Measurements from ENCODE around the gene ZFAND3.

The ZFAND3 gene

GRCh38 chr6:37812841-37813240 lies 6.7 kb upstream of the ZFAND3 start:
- H3K27me3 ChIP-seq (replicated peaks; ENCODE audit: control insufficient read depth, insufficient read depth, low read length, poor library complexity, severe bottlenecking) = no peaks in the 10 kb centered on the region
- no peak overlapping the region for H3K4me3 ChIP-seq (ENCODE audit: insufficient read depth, low read depth, low read length, poor library complexity, severe bottlenecking)
- no peak for DNase-seq
- no peaks in the 10 kb centered on the region for H3K9me3 ChIP-seq (ENCODE audit: control insufficient read depth, low read length)
- no peaks in the 10 kb centered on the region for H3K4me1 ChIP-seq (ENCODE audit: control insufficient read depth, insufficient read depth, low read length, poor library complexity, severe bottlenecking)
- H3K36me3 ChIP-seq (ENCODE audit: control insufficient read depth, insufficient read depth, low read length) = no peaks in the 10 kb centered on the region
- H3K27ac ChIP-seq (ENCODE audit: insufficient read depth, low read length, poor library complexity, severe bottlenecking) = no peak overlapping the region

- Histone ChIP-seq H3K9me3 (ENCODE audit: control insufficient read depth, low read length) (no peaks in the 10 kb centered on the region), H3K27me3 (replicated peaks; ENCODE audit: control insufficient read depth, insufficient read depth, low read length, poor library complexity, severe bottlenecking) (no peaks in the 10 kb centered on the region), H3K4me1 (ENCODE audit: control insufficient read depth, insufficient read depth, low read length, poor library complexity, severe bottlenecking) (peaks cover 6% of the 10 kb centered on the region), H3K36me3 (ENCODE audit: control insufficient read depth, insufficient read depth, low read length) (no peaks in the 10 kb centered on the region), H3K4me3 (ENCODE audit: insufficient read depth, low read depth, low read length, poor library complexity, severe bottlenecking) (no peak overlapping the region), H3K27ac (ENCODE audit: insufficient read depth, low read length, poor library complexity, severe bottlenecking) (no peak overlapping the region)
- no peak for DNase-seq
Measured at GRCh38 chr6:37814374-37814773, 5.2 kb upstream of the ZFAND3 start.

- no peaks in the 10 kb centered on the region for H3K27me3 ChIP-seq (replicated peaks; ENCODE audit: control insufficient read depth, insufficient read depth, low read length, poor library complexity, severe bottlenecking)
- H3K9me3 ChIP-seq (ENCODE audit: control insufficient read depth, low read length) = no peaks in the 10 kb centered on the region
- DNase-seq = no peak
- H3K27ac ChIP-seq (ENCODE audit: insufficient read depth, low read length, poor library complexity, severe bottlenecking) = no peak overlapping the region
- peaks cover 16% of the 10 kb centered on the region for H3K4me1 ChIP-seq (ENCODE audit: control insufficient read depth, insufficient read depth, low read length, poor library complexity, severe bottlenecking)
- no peak overlapping the region for H3K4me3 ChIP-seq (ENCODE audit: insufficient read depth, low read depth, low read length, poor library complexity, severe bottlenecking)
- H3K36me3 ChIP-seq (ENCODE audit: control insufficient read depth, insufficient read depth, low read length) = no peaks in the 10 kb centered on the region
Measured at GRCh38 chr6:37816599-37817375, 2.7 kb upstream of the ZFAND3 start.

- Histone ChIP-seq H3K36me3 (ENCODE audit: control insufficient read depth, insufficient read depth, low read length) (no peaks in the 10 kb centered on the region), H3K27me3 (replicated peaks; ENCODE audit: control insufficient read depth, insufficient read depth, low read length, poor library complexity, severe bottlenecking) (no peaks in the 10 kb centered on the region), H3K27ac (ENCODE audit: insufficient read depth, low read length, poor library complexity, severe bottlenecking) (peak overlapping the region; percentile 99), H3K9me3 (ENCODE audit: control insufficient read depth, low read length) (no peaks in the 10 kb centered on the region), H3K4me1 (ENCODE audit: control insufficient read depth, insufficient read depth, low read length, poor library complexity, severe bottlenecking) (peaks cover 23% of the 10 kb centered on the region), H3K4me3 (ENCODE audit: insufficient read depth, low read depth, low read length, poor library complexity, severe bottlenecking) (peak overlapping the region; percentile 98)
- DNase-seq = peak; percentile 88 to 93 (median 89)
Measured at GRCh38 chr6:37818536-37819176, 871 bp upstream of the ZFAND3 start.

- H3K4me1 ChIP-seq (ENCODE audit: control insufficient read depth, insufficient read depth, low read length, poor library complexity, severe bottlenecking) = peaks cover 24% of the 10 kb centered on the region
- no peaks in the 10 kb centered on the region for H3K9me3 ChIP-seq (ENCODE audit: control insufficient read depth, low read length)
- H3K36me3 ChIP-seq (ENCODE audit: control insufficient read depth, insufficient read depth, low read length) = no peaks in the 10 kb centered on the region
- peak overlapping the region; percentile 98 for H3K4me3 ChIP-seq (ENCODE audit: insufficient read depth, low read depth, low read length, poor library complexity, severe bottlenecking)
- DNase-seq = peak; percentile 39 to 53 (median 52)
- peak overlapping the region; percentile 99 for H3K27ac ChIP-seq (ENCODE audit: insufficient read depth, low read length, poor library complexity, severe bottlenecking)
- no peaks in the 10 kb centered on the region for H3K27me3 ChIP-seq (replicated peaks; ENCODE audit: control insufficient read depth, insufficient read depth, low read length, poor library complexity, severe bottlenecking)
Measured at GRCh38 chr6:37819802-37820717, 533 bp downstream of the ZFAND3 start.

- peaks cover 24% of the 10 kb centered on the region for H3K4me1 ChIP-seq (ENCODE audit: control insufficient read depth, insufficient read depth, low read length, poor library complexity, severe bottlenecking)
- H3K36me3 ChIP-seq (ENCODE audit: control insufficient read depth, insufficient read depth, low read length) = no peaks in the 10 kb centered on the region
- H3K9me3 ChIP-seq (ENCODE audit: control insufficient read depth, low read length) = no peaks in the 10 kb centered on the region
- peak overlapping the region; percentile 99 for H3K27ac ChIP-seq (ENCODE audit: insufficient read depth, low read length, poor library complexity, severe bottlenecking)
- H3K27me3 ChIP-seq (replicated peaks; ENCODE audit: control insufficient read depth, insufficient read depth, low read length, poor library complexity, severe bottlenecking) = no peaks in the 10 kb centered on the region
- H3K4me3 ChIP-seq (ENCODE audit: insufficient read depth, low read depth, low read length, poor library complexity, severe bottlenecking) = peak overlapping the region; percentile 62
- no peak for DNase-seq
Measured at GRCh38 chr6:37820718-37821079, 1.2 kb downstream of the ZFAND3 start.

- H3K27ac ChIP-seq (ENCODE audit: insufficient read depth, low read length, poor library complexity, severe bottlenecking) = no peak overlapping the region
- no peak overlapping the region for H3K4me3 ChIP-seq (ENCODE audit: insufficient read depth, low read depth, low read length, poor library complexity, severe bottlenecking)
- no peaks in the 10 kb centered on the region for H3K27me3 ChIP-seq (replicated peaks; ENCODE audit: control insufficient read depth, insufficient read depth, low read length, poor library complexity, severe bottlenecking)
- no peaks in the 10 kb centered on the region for H3K36me3 ChIP-seq (ENCODE audit: control insufficient read depth, insufficient read depth, low read length)
- peaks cover 24% of the 10 kb centered on the region for H3K4me1 ChIP-seq (ENCODE audit: control insufficient read depth, insufficient read depth, low read length, poor library complexity, severe bottlenecking)
- no peaks in the 10 kb centered on the region for H3K9me3 ChIP-seq (ENCODE audit: control insufficient read depth, low read length)
- DNase-seq = no peak
Measured at GRCh38 chr6:37821446-37821845, 1.9 kb downstream of the ZFAND3 start.

GRCh38 chr6:37822851-37823682 lies 3.5 kb downstream of the ZFAND3 start:
- H3K27ac ChIP-seq (ENCODE audit: insufficient read depth, low read length, poor library complexity, severe bottlenecking) = no peak overlapping the region
- peak in 1 of 3 donors; percentile 2 for DNase-seq
- no peaks in the 10 kb centered on the region for H3K27me3 ChIP-seq (replicated peaks; ENCODE audit: control insufficient read depth, insufficient read depth, low read length, poor library complexity, severe bottlenecking)
- H3K9me3 ChIP-seq (ENCODE audit: control insufficient read depth, low read length) = no peaks in the 10 kb centered on the region
- no peak overlapping the region for H3K4me3 ChIP-seq (ENCODE audit: insufficient read depth, low read depth, low read length, poor library complexity, severe bottlenecking)
- H3K4me1 ChIP-seq (ENCODE audit: control insufficient read depth, insufficient read depth, low read length, poor library complexity, severe bottlenecking) = peaks cover 24% of the 10 kb centered on the region
- H3K36me3 ChIP-seq (ENCODE audit: control insufficient read depth, insufficient read depth, low read length) = no peaks in the 10 kb centered on the region

- H3K9me3 ChIP-seq (ENCODE audit: control insufficient read depth, low read length) = no peaks in the 10 kb centered on the region
- H3K27me3 ChIP-seq (replicated peaks; ENCODE audit: control insufficient read depth, insufficient read depth, low read length, poor library complexity, severe bottlenecking) = no peaks in the 10 kb centered on the region
- H3K36me3 ChIP-seq (ENCODE audit: control insufficient read depth, insufficient read depth, low read length) = no peaks in the 10 kb centered on the region
- no peak overlapping the region for H3K27ac ChIP-seq (ENCODE audit: insufficient read depth, low read length, poor library complexity, severe bottlenecking)
- no peak overlapping the region for H3K4me3 ChIP-seq (ENCODE audit: insufficient read depth, low read depth, low read length, poor library complexity, severe bottlenecking)
- no peak for DNase-seq
- peaks cover 18% of the 10 kb centered on the region for H3K4me1 ChIP-seq (ENCODE audit: control insufficient read depth, insufficient read depth, low read length, poor library complexity, severe bottlenecking)
Measured at GRCh38 chr6:37824170-37824569, 4.6 kb downstream of the ZFAND3 start.

All from effector memory CD4-positive, alpha-beta T cell (primary cell).